ENCODE data around the gene EEPD1. TPM values are rescaled to one million over a fixed set of nuclear protein-coding genes. Genes with fewer than 3 reads are reported as not detected.

EEPD1 gene
- total and polyA plus RNA-seq, 3 donors from 2014 or later: 10.2 to 11.8 (median 10.9) TPM

DNA sequence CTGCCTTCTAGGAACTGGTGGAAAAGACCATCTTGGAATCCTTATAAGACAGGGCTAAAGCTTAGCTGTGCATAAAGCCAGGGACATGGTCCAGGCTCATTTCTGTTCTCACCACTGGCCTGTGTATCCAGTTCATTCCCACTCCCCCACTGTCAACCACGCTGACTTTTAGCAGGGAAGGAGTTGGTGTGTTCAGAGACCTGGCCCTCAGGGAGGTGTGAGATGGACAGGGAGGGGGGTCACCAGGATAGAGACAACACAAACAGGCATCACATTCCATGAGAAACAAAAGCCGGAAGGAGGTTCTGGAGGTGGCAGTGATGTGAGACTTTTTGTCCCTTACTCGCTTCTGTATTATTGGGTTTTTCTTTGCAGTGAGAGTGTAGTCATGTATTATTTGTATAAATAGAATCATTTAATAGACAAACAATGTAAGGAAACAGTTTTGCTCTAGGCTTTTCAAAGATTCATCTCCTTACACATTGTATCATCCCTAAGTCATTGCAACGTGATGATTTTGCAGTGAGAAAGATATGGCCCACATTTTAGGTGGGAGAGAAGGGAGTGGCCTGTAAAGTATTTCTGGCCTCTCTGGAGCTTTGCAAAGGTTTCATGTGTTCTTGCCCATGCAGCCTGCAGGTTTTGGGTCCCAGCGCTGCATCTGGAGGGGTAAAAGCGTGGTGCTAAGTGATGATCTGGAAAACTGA, 52.0 kb downstream of the EEPD1 start:
- no peak for TF ChIP-seq POLR2A (IDR thresholded peaks at IDR 0.05)
- TF ChIP-seq, protein P1, sequence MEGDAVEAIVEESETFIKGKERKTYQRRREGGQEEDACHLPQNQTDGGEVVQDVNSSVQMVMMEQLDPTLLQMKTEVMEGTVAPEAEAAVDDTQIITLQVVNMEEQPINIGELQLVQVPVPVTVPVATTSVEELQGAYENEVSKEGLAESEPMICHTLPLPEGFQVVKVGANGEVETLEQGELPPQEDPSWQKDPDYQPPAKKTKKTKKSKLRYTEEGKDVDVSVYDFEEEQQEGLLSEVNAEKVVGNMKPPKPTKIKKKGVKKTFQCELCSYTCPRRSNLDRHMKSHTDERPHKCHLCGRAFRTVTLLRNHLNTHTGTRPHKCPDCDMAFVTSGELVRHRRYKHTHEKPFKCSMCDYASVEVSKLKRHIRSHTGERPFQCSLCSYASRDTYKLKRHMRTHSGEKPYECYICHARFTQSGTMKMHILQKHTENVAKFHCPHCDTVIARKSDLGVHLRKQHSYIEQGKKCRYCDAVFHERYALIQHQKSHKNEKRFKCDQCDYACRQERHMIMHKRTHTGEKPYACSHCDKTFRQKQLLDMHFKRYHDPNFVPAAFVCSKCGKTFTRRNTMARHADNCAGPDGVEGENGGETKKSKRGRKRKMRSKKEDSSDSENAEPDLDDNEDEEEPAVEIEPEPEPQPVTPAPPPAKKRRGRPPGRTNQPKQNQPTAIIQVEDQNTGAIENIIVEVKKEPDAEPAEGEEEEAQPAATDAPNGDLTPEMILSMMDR (IDR thresholded peaks at IDR 0.05): no peak
- Histone ChIP-seq H3K36me3 (ENCODE audit: low read depth, missing control alignments) (no peaks in the 10 kb centered on the region), H3K27ac (peak overlapping the region in 1 of 2 donors; percentile 8), H3K4me3 (no peak overlapping the region), H3K9me3 (no peaks in the 10 kb centered on the region), H3K4me1 (peaks cover 25% of the 10 kb centered on the region), H3K27me3 (no peaks in the 10 kb centered on the region)
- intact Hi-C loops (cut with DNase I; ENCODE audit: low total_unique reads): no loop called here
- 64 to 67% methylated on average over 6 of the region's 6 CpGs for WGBS, 2 donors
- DNase-seq: no peak

DNA sequence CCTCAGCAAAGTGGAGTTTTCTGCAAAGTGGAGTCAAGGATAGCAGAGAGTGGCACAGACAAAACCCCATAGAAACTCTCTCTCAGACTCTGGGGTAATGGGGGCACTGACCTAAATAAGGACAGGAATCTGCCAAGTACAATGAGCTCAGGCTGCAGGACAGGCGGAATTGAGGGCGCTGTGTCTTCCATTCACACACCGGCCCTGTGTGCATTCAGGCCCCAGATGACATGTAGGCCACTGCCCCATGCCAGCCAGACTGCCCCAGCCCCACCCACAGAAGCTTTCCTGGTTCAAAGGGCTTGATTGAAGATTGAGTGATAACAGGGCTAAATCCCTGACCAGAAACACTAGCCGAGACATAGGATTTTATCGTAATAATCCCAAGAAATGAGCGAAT, 52.7 kb downstream of the EEPD1 start:
- 77 to 81% methylated on average over 5 to 6 of the region's 6 CpGs for WGBS, 2 donors

DNA sequence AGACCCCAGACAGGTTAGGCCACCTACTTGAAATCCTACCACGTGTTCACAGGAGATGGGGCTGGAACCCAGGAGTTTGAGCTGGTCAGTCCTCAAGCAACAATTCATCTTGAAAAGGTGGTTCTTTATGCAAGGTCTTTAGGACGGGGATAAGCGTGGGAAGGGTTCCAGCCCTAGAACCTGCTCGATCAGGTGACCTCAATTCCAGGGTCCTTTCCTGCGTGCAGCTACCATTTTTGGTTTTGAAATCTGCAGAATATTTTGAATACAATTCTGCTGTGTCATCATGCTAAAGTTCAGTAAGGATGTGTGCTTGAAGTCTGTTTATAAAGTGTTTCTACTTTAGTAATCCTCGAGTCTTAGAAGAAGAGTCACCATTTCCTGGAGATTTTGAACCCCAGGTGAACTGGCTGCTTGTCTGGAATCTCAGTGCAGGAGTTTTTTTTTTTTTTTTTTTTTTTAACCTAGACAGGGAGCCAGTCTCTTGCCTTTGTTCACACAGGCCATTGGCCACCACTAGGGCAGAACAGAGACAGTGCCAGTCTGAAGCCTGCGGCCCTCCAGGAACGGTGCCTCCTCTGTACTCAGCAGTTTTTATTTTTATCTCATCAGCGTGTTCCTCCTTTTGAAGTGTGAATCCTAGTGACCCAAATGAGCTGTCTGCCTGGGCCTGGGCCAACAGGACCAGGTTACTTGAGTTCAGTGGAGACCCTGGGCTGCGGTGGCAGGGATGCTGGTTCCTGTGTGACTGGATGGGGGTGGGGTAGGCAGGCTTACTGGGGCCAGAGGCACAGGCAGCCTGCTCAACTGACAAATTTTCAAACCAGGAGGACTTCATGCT, 54.6 kb downstream of the EEPD1 start:
- TF ChIP-seq, protein P1 (IDR thresholded peaks at IDR 0.05): peak in 1 of 3 experiments; percentile 20
- no peak for TF ChIP-seq POLR2A (IDR thresholded peaks at IDR 0.05)
- Histone ChIP-seq H3K36me3 (ENCODE audit: low read depth, missing control alignments) (no peaks in the 10 kb centered on the region), H3K4me3 (no peak overlapping the region), H3K27ac (peak overlapping the region in 1 of 2 donors; percentile 60), H3K4me1 (peaks cover 22% of the 10 kb centered on the region), H3K27me3 (no peaks in the 10 kb centered on the region), H3K9me3 (no peaks in the 10 kb centered on the region)
- 38 to 61% methylated on average over 10 of the region's 10 CpGs for WGBS, 2 donors
- DNase-seq: peak; percentile 57
- intact Hi-C loops (cut with DNase I; ENCODE audit: low total_unique reads): no loop called here

More for the DNA sequence above, 52.7 kb downstream of the EEPD1 start:
- Histone ChIP-seq H3K36me3 (ENCODE audit: low read depth, missing control alignments) (no peaks in the 10 kb centered on the region), H3K27me3 (no peaks in the 10 kb centered on the region), H3K9me3 (no peaks in the 10 kb centered on the region), H3K27ac (peak overlapping the region in 1 of 2 donors; percentile 8), H3K4me1 (peaks cover 24% of the 10 kb centered on the region), H3K4me3 (no peak overlapping the region)
- no peak for DNase-seq
- TF ChIP-seq, protein P1 (IDR thresholded peaks at IDR 0.05): no peak
- no peak for TF ChIP-seq POLR2A (IDR thresholded peaks at IDR 0.05)
- intact Hi-C loops (cut with DNase I; ENCODE audit: low total_unique reads): no loop called here

DNA sequence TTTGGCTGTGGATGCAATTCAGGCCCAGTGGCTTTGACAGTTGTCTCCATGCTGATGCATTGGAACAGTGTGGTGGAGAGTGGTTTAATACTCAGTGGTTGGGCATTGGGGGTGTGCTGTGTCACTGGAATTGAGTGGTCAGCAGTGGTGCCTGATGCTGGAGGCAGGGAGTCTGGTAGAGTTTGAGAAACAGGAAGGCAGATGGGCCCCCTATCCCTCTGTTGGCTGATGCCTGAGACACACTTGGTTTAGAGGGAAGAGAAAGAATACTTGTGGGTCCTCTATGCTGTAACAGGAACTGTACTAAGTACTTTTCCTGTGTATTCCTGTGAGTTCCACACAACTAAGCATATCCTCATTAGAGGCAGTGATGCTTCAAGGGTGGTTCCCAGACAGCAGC, 55.4 kb downstream of the EEPD1 start:
- Histone ChIP-seq H3K27me3 (no peaks in the 10 kb centered on the region), H3K36me3 (ENCODE audit: low read depth, missing control alignments) (no peaks in the 10 kb centered on the region), H3K9me3 (no peaks in the 10 kb centered on the region), H3K4me3 (no peak overlapping the region), H3K27ac (peak overlapping the region in 1 of 2 donors; percentile 60), H3K4me1 (peaks cover 22% of the 10 kb centered on the region)
- DNase-seq: no peak
- no peak for TF ChIP-seq POLR2A (IDR thresholded peaks at IDR 0.05)
- TF ChIP-seq, protein P1 (IDR thresholded peaks at IDR 0.05): no peak
- intact Hi-C loops (cut with DNase I; ENCODE audit: low total_unique reads): no loop called here
